HG02884 (cell line): ENCODE results near the gene MTG1.
"Not testable (repeated sequence)": the region's sequence is repeated elsewhere in the genome, so short reads cannot be mapped to it uniquely, and the experiment has no call there.

Source experiments
- ATAC-seq: cut with Tn5 transposase; IDR thresholded peaks from one replicate; pipeline ENCODE4 v1.9.1; 2021; ENCODE audit warnings: mild to moderate bottlenecking, moderate library complexity; ENCODE audit not compliant: unreplicated experiment

Gene MTG1

GRCh38 chr10:133358162-133358924, 35.6 kb upstream of the MTG1 start:
- no peak for ATAC-seq

GRCh38 chr10:133358925-133359310, 35.0 kb upstream of the MTG1 start:
- no peak for ATAC-seq

- no peak for ATAC-seq
Measured at GRCh38 chr10:133359554-133359971, 34.4 kb upstream of the MTG1 start.

- ATAC-seq = no peak
Measured at GRCh38 chr10:133359972-133360610, 33.9 kb upstream of the MTG1 start.

GRCh38 chr10:133361227-133361626, 32.7 kb upstream of the MTG1 start:
- ATAC-seq = no peak

- peak; percentile 32 for ATAC-seq
Measured at GRCh38 chr10:133361773-133362441, 32.0 kb upstream of the MTG1 start.

- no peak for ATAC-seq
Measured at GRCh38 chr10:133362846-133363245, 31.1 kb upstream of the MTG1 start.

- ATAC-seq = no peak
Measured at GRCh38 chr10:133364645-133365431, 29.1 kb upstream of the MTG1 start.

- no peak for ATAC-seq
Measured at GRCh38 chr10:133365461-133366129, 28.4 kb upstream of the MTG1 start.

GRCh38 chr10:133366130-133366478, 27.9 kb upstream of the MTG1 start:
- no peak for ATAC-seq

GRCh38 chr10:133366751-133367150, 27.2 kb upstream of the MTG1 start:
- ATAC-seq = no peak

GRCh38 chr10:133367461-133367860, 26.5 kb upstream of the MTG1 start:
- not testable (repeated sequence) for ATAC-seq

GRCh38 chr10:133368153-133368552, 25.8 kb upstream of the MTG1 start:
- ATAC-seq = no peak

GRCh38 chr10:133370030-133370786, 23.7 kb upstream of the MTG1 start:
- ATAC-seq = no peak

- ATAC-seq = no peak
Measured at GRCh38 chr10:133372507-133372906, 21.4 kb upstream of the MTG1 start.

GRCh38 chr10:133373174-133374090, 20.5 kb upstream of the MTG1 start, which contains the start of gene ECHS1:
Gene ECHS1, minus strand, starts transcription at chr10:133373354. Its CDS starts 21 bp downstream, at chr10:133373333.
- peak; percentile 85 for ATAC-seq

GRCh38 chr10:133375357-133376115, 18.4 kb upstream of the MTG1 start:
- ATAC-seq = no peak

GRCh38 chr10:133376183-133376582, 17.8 kb upstream of the MTG1 start:
- ATAC-seq = not testable (repeated sequence)
